D721Med (cell line): ENCODE measurements around the gene MCTP1.

Experiments
- DNase-seq: peaks from one replicate; pipeline ENCODE4 v3.0.0; 2011; ENCODE audit warnings: low spot score; ENCODE audit not compliant: insufficient read length
- FAIRE-seq: peaks from 2 replicates; lab custom pipeline; 2011; peaks lifted over from hg19 to GRCh38; lab: Jason Lieb, UNC
- TF ChIP-seq, protein P1 (sequence below): IDR thresholded peaks from 2 replicates; pipeline ENCODE4 v1.5.1; 2012; ENCODE audit warnings: mild to moderate bottlenecking, control low read depth; ENCODE audit not compliant: insufficient read depth; ENCODE audit errors: missing control alignments

MCTP1 gene

DNA sequence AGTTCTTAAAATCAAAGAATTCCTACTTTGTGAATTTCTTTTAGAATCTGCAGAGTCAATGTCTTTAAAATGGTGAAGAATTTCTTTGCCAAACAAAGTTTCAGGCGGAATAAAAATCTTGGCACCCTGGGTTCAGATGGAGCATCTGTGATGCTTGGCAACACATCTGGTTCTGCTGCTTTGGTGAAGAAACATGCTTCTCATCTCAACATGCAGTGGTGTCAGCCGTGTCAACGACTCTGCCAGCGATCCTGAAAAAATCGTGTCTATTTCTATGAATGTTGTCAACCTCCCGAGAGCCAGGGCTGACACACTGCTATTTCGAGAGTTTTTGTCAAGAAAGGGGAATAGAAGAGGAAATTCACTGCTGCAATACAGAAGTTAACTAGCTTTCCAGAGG is 514.9 kb downstream of the MCTP1 start:
- DNase-seq (no peak), FAIRE-seq (no peak)
- TF ChIP-seq, protein P1, sequence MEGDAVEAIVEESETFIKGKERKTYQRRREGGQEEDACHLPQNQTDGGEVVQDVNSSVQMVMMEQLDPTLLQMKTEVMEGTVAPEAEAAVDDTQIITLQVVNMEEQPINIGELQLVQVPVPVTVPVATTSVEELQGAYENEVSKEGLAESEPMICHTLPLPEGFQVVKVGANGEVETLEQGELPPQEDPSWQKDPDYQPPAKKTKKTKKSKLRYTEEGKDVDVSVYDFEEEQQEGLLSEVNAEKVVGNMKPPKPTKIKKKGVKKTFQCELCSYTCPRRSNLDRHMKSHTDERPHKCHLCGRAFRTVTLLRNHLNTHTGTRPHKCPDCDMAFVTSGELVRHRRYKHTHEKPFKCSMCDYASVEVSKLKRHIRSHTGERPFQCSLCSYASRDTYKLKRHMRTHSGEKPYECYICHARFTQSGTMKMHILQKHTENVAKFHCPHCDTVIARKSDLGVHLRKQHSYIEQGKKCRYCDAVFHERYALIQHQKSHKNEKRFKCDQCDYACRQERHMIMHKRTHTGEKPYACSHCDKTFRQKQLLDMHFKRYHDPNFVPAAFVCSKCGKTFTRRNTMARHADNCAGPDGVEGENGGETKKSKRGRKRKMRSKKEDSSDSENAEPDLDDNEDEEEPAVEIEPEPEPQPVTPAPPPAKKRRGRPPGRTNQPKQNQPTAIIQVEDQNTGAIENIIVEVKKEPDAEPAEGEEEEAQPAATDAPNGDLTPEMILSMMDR: no peak

DNA sequence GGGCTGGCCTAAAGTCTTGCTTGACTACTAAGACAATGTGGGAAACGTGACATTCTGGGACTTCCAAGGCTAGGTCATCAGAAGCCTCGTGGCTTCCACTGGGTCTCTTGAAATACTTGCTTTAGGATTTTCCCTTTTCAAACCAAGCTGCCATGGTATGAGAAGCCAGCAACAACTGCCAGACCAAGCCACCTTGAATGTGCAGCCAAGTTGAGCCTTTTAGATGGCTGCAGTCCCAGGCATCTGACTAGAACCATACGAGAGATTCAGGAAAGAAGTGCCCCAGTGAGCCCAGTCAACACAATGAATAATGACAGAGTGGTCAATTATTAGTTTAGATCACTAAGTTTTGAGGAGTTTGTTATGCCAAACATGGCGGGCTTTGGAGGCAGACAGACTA is 523.1 kb downstream of the MCTP1 start:
- TF ChIP-seq, protein P1: no peak
- no peak for FAIRE-seq
- no peak for DNase-seq

DNA sequence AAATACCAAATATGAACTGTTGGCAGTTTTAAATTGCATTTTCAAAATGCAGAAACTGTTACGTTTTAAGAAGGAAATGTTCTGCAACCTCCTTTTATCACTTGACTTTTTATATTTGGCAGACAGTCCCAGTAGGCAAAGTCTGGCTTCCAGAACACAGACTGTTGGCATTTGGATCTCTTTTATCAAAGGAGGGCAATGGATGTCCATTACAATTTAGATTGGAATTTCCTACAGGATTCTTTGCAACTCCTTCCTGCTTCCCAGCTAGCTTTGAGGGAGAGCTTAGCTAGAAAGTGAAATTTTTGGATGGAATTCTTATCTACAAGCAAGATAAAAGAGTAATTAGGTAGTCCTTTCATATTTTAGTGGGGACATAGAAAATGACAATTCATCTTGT is 523.8 kb downstream of the MCTP1 start:
- no peak for DNase-seq
- FAIRE-seq: no peak
- TF ChIP-seq, protein P1: no peak

DNA sequence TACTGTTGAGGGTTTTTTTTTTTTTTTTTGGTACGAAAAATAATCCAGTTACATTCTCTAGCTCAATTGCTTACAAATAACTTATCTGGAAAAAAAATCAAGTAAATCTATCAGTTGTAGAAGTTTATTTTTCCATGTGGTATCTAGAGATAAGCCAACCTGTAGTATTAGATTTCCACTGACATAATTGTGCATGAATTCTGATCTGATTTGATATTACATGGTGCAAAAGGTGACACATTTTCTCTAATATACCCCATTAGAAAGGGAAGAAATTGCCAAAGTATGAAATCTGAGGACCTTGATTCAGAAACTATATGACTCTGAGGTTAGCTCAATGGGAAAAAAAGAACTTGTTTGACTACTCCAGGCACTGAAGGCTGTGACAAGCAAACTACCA is 524.9 kb downstream of the MCTP1 start:
- TF ChIP-seq, protein P1: no peak
- FAIRE-seq: no peak
- no peak for DNase-seq

DNA sequence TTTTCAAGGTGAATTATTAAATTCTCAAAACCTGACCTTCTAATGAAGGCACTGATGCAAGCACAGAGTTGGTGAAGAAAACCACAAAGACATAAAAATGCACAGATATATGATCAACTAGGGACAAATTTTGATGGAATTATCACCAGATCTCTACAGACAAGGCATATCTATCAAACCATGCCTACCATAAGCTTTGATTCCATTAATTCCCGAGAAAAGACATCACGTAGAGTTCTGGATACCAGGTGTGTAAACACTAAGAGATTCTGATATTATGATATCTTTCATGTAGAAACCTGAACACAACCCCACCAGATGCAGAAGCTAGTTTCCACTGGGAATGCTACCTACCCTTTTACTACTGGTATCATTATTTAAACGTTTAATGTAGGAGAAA is 525.9 kb downstream of the MCTP1 start:
- DNase-seq: no peak
- TF ChIP-seq, protein P1: no peak
- no peak for FAIRE-seq

DNA sequence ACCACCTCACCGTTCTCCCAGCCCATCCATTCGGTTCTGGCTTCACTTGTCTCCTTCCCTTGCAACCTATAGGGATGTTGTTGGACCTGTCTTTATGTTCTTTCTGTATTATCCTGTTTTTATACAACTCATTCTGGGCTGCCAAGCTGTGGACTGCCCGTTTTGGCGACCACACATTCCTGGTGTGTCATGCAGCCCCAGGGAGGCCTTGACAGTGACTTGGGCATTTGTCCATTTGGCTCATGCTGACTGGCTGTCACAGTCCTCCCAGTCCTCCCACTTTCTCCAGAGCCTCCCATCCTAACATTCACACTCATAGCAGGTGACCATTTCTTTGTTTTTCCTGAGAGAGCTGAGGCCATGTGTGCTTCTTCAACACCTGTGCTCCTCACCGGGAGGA is 530.1 kb downstream of the MCTP1 start:
- TF ChIP-seq, protein P1: no peak
- FAIRE-seq: no peak
- no peak for DNase-seq

DNA sequence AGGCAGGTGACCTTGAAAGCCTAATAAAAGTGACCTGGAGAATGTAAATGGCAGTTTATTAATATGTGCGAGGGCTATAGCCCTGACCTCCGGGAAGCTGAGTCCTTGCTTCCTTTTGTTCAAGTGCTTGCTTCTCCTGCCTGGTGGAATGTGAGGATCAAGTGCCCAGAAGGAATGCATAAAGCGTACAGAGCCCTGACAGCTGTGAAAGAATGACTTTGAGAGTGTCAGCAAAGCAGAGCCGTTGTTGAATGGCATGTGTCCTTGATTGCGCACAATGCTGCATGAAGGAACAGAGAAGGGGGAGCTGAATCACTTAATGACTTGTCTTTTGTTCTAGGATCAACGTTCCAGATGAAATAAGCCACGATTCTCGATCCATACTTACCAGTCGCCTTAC is 533.4 kb downstream of the MCTP1 start:
- FAIRE-seq (no peak), DNase-seq (no peak)
- TF ChIP-seq, protein P1: no peak
